IMR-90 (cell line): ENCODE data around the gene AAMP. TPM values are rescaled to one million over a fixed set of nuclear protein-coding genes. Genes with fewer than 3 reads are reported as not detected.

ENCODE experiments used
- ATAC-seq: fragments of 200-7000 bp; cut with Tn5 transposase; 2 replicates; pipeline ENCODE4 v1.9.1; 2020; ENCODE audit warnings: low read depth, mild to moderate bottlenecking, moderate library complexity
- BruUV-seq: library from RNA; stranded (reverse); fragments of 400-500 nt; replicated peaks from 2 replicates; lab custom pipeline; 2021; lab: Mats Ljungman, UMichigan
- CTCF ChIA-PET: fragments of 300-600 bp; formaldehyde crosslinking; extraction: SDS; loops from one replicate; lab custom pipeline; 2021; ENCODE audit warnings: antibody characterized with exemption; lab: Yijun Ruan, JAX
- POLR2A ChIA-PET: fragments of 300-600 bp; sonication (Branson Sonifier 250); formaldehyde crosslinking; loops from one replicate; lab custom pipeline; 2022; ENCODE audit warnings: antibody characterized with exemption; ENCODE audit not compliant: unreplicated experiment; lab: Charles Lee
- DNase-seq: peaks from one replicate; pipeline ENCODE4 v3.0.0; 2013
- H2AFZ ChIP-seq: replicated peaks from 2 replicates; pipeline ENCODE3; 2013; ENCODE audit warnings: low read length, mild to moderate bottlenecking; ENCODE audit not compliant: poor library complexity
- H2AK5ac ChIP-seq: 2 replicates; pipeline ENCODE4 v1.6.1; 2013; ENCODE audit warnings: low read depth, low read length, inconsistent platforms
- H2AK9ac ChIP-seq: replicated peaks from 2 replicates; pipeline ENCODE3; 2013; ENCODE audit warnings: mild to moderate bottlenecking, low read depth, low read length, moderate library complexity; ENCODE audit not compliant: poor library complexity
- H2BK120ac ChIP-seq: 2 replicates; pipeline ENCODE4 v1.6.1; 2013; ENCODE audit warnings: low read depth, low read length, inconsistent platforms
- H2BK15ac ChIP-seq: 3 replicates; pipeline ENCODE4 v1.6.1; 2013; ENCODE audit warnings: low read depth, low read length, inconsistent platforms
- H2BK20ac ChIP-seq: 2 replicates; pipeline ENCODE4 v1.6.1; 2013; ENCODE audit warnings: low read depth, mild to moderate bottlenecking, inconsistent platforms, low read length, moderate library complexity
- H2BK5ac ChIP-seq: 2 replicates; pipeline ENCODE4 v1.6.1; 2013; ENCODE audit warnings: mild to moderate bottlenecking, low read depth, low read length, inconsistent platforms; ENCODE audit not compliant: poor library complexity, severe bottlenecking
- H3K14ac ChIP-seq: replicated peaks from 2 replicates; pipeline ENCODE4 v1.6.1; 2013; ENCODE audit warnings: low read depth, low read length, inconsistent platforms
- H3K18ac ChIP-seq: 2 replicates; pipeline ENCODE4 v1.6.1; 2013; ENCODE audit warnings: low read depth, low read length, control low read depth
- H3K23ac ChIP-seq: 2 replicates; pipeline ENCODE4 v1.6.1; 2013; ENCODE audit warnings: low read depth, low read length, inconsistent platforms
- H3K27ac ChIP-seq: 2 replicates; pipeline ENCODE4 v1.5.1; 2013; ENCODE audit warnings: mild to moderate bottlenecking, control low read depth, low read length; ENCODE audit not compliant: insufficient read depth
- H3K27me3 ChIP-seq: 2 replicates; pipeline ENCODE4 v1.6.1; 2013; ENCODE audit warnings: low read length; ENCODE audit not compliant: control insufficient read depth, insufficient read depth
- H3K36me3 ChIP-seq: 2 replicates; pipeline ENCODE4 v1.6.1; 2013; ENCODE audit warnings: low read length, mixed read lengths; ENCODE audit not compliant: control insufficient read depth, insufficient read depth
- H3K4ac ChIP-seq: 2 replicates; pipeline ENCODE4 v1.6.1; 2013; ENCODE audit warnings: low read depth, low read length, inconsistent platforms
- H3K4me1 ChIP-seq: 2 replicates; pipeline ENCODE4 v1.6.1; 2013; ENCODE audit warnings: low read length, mixed read lengths; ENCODE audit not compliant: control insufficient read depth, insufficient read depth
- H3K4me2 ChIP-seq: 2 replicates; pipeline ENCODE4 v1.6.1; 2013; ENCODE audit warnings: low read depth, mild to moderate bottlenecking, control low read depth, low read length, moderate library complexity
- H3K4me3 ChIP-seq: 2 replicates; pipeline ENCODE4 v1.5.1; 2013; ENCODE audit warnings: low read depth, mild to moderate bottlenecking, control low read depth, low read length, moderate library complexity; ENCODE audit not compliant: insufficient read depth
- H3K56ac ChIP-seq: 2 replicates; pipeline ENCODE4 v1.6.1; 2013; ENCODE audit warnings: low read length, inconsistent platforms; ENCODE audit not compliant: insufficient read depth; ENCODE audit errors: extremely low read depth
- H3K79me1 ChIP-seq, 2 experiments: 2 replicates each; pipeline ENCODE4 v1.6.1; 2013; ENCODE audit warnings: low read length in 2 of 2, inconsistent platforms in 1 of 2, low read depth in 1 of 2
- H3K9ac ChIP-seq: 2 replicates; pipeline ENCODE4 v1.6.1; 2013; ENCODE audit warnings: low read depth, low read length, control low read depth
- H3K9me1 ChIP-seq: 2 replicates; pipeline ENCODE4 v1.6.1; 2013; ENCODE audit warnings: low read length, inconsistent platforms; ENCODE audit not compliant: insufficient read depth
- H3K9me3 ChIP-seq: 2 replicates; pipeline ENCODE4 v1.6.1; 2013; ENCODE audit warnings: low read length; ENCODE audit not compliant: control insufficient read depth, insufficient read depth
- H4K20me1 ChIP-seq: 2 replicates; pipeline ENCODE4 v1.6.1; 2013; ENCODE audit warnings: low read length, inconsistent platforms; ENCODE audit not compliant: insufficient read depth
- H4K5ac ChIP-seq: 2 replicates; pipeline ENCODE4 v1.6.1; 2013; ENCODE audit warnings: mild to moderate bottlenecking, low read depth, low read length, control low read depth
- H4K8ac ChIP-seq, 2 experiments: 2 replicates each; pipeline ENCODE4 v1.6.1; 2013; ENCODE audit warnings: low read depth in 2 of 2, low read length in 2 of 2, control low read depth in 1 of 2, inconsistent platforms in 1 of 2
- H4K91ac ChIP-seq: 2 replicates; pipeline ENCODE4 v1.6.1; 2013; ENCODE audit warnings: low read depth, low read length, inconsistent platforms; ENCODE audit not compliant: insufficient read depth
- BHLHE40 ChIP-seq: fragments of 150-350 bp; IDR thresholded peaks from 2 replicates; pipeline ENCODE4 v1.6.1; 2016; ENCODE audit warnings: mild to moderate bottlenecking, low read depth, low read length
- CEBPB ChIP-seq: IDR thresholded peaks from 2 replicates; pipeline ENCODE4 v1.6.1; 2012; ENCODE audit warnings: low read depth, low read length, improper control_type of control experiment
- ELK1 ChIP-seq: fragments of 150-350 bp; IDR thresholded peaks from 2 replicates; pipeline ENCODE4 v1.6.1; 2016; ENCODE audit warnings: low read depth, mild to moderate bottlenecking, low read length, moderate library complexity, borderline replicate concordance
- FOS ChIP-seq: fragments of 150-350 bp; IDR thresholded peaks from 2 replicates; pipeline ENCODE4 v1.6.1; 2016; ENCODE audit warnings: low read depth, low read length
- MAFK ChIP-seq: IDR thresholded peaks from 2 replicates; pipeline ENCODE4 v1.6.1; 2012; ENCODE audit warnings: low read depth, low read length, improper control_type of control experiment
- MAZ ChIP-seq: IDR thresholded peaks from 2 replicates; pipeline ENCODE4 v1.6.1; 2012; ENCODE audit warnings: low read depth, mild to moderate bottlenecking, low read length, improper control_type of control experiment, moderate library complexity, borderline replicate concordance
- MXI1 ChIP-seq: IDR thresholded peaks from 2 replicates; pipeline ENCODE4 v1.6.1; 2012; ENCODE audit warnings: low read depth, mild to moderate bottlenecking, low read length, moderate library complexity, borderline replicate concordance
- NFE2L2 ChIP-seq: fragments of 150-350 bp; IDR thresholded peaks from 2 replicates; pipeline ENCODE4 v1.6.1; 2016; ENCODE audit warnings: low read depth, mild to moderate bottlenecking, low read length
- POLR2A ChIP-seq: IDR thresholded peaks from 2 replicates; pipeline ENCODE4 v1.6.1; 2012; ENCODE audit warnings: mild to moderate bottlenecking, low read depth, low read length
- RAD21 ChIP-seq: IDR thresholded peaks from 2 replicates; pipeline ENCODE4 v1.6.1; 2012; ENCODE audit warnings: low read length, improper control_type of control experiment
- SMC3 ChIP-seq: fragments of 150-350 bp; IDR thresholded peaks from 2 replicates; pipeline ENCODE4 v1.6.1; 2016; ENCODE audit warnings: low read depth, mild to moderate bottlenecking, antibody characterized with exemption, low read length, moderate library complexity
- USF2 ChIP-seq: fragments of 150-350 bp; IDR thresholded peaks from 2 replicates; pipeline ENCODE4 v1.6.1; 2017; ENCODE audit warnings: mild to moderate bottlenecking, antibody characterized with exemption, low read length, low read depth
- WGBS, 2 experiments: methylation state at CpG; one replicate each; pipeline versions ENCODE4 v1.1.5 to v1.1.7; 2013; ENCODE audit warnings: missing lambda C conversion rate in 2 of 2; ENCODE audit not compliant: insufficient read length in 1 of 2; ENCODE audit errors: extremely low coverage in 2 of 2; 5-methylcytosine and 5-hydroxymethylcytosine counted together
- dilution Hi-C: fragments of 300-500 bp; cut with HindIII; formaldehyde crosslinking; loops from one replicate; pipeline ENCODE4 v1.14.3; 2018; ENCODE audit warnings: low sequenced_read_pairs; ENCODE audit not compliant: unreplicated experiment
- in situ Hi-C: fragments of 300-500 bp; cut with MboI; formaldehyde crosslinking; loops from 3 replicates; pipeline ENCODE4 v1.14.3; 2019; ENCODE audit warnings: low sequenced_read_pairs, inconsistent platforms, mixed read lengths
- intact Hi-C: fragments of 100-400 bp; cut with micrococcal nuclease; formaldehyde crosslinking; loops from 2 replicates; pipeline ENCODE4 v1.10.0; 2022
- polyA plus RNA-seq, 3 experiments: library from polyadenylated mRNA; depleted of rRNA; stranded (reverse); fragments of >200 nt; gene quantifications; 2 replicates each; pipeline ENCODE4 v1.2.3, GENCODE V29; 2012; ENCODE audit warnings: low replicate concordance in 1 of 3
- total RNA-seq: library from RNA; depleted of rRNA; stranded (reverse); fragments of >200 nt; gene quantifications from 2 replicates; pipeline ENCODE4 v1.2.3, GENCODE V29; 2012

The AAMP gene
- total and polyA plus RNA-seq, 2 of the 4 experiments (the other 2 are of a cell fraction), result 104 to 112 TPM

GRCh38 chr2:218260166-218260565 lies 9.8 kb downstream of the AAMP start:
- H3K4me1 ChIP-seq, result peaks cover 12% of the 10 kb centered on the region
- in situ Hi-C loops, result no loop called here
- no TSS peak for BruUV-seq

More at GRCh38 chr2:218260166-218260565, 9.8 kb downstream of the AAMP start:
- H3K56ac ChIP-seq, result no peak overlapping the region
- H2AK5ac ChIP-seq, result no peak overlapping the region
- DNase-seq (no peak), ATAC-seq (no peak)
- H4K91ac ChIP-seq, result no peak overlapping the region
- H2BK5ac ChIP-seq, result no peak overlapping the region
- no peak overlapping the region for H4K8ac ChIP-seq
- WGBS, 2 experiments, result 100% methylated on average over 1 of the region's 5 CpGs; no CpG with 5 or more reads in 1 of the 2 experiments
- H2AFZ ChIP-seq, result no peak overlapping the region
- H3K18ac ChIP-seq, result no peak overlapping the region
- peak overlapping the region; percentile 15 for H2AK9ac ChIP-seq
- H2BK20ac ChIP-seq, result no peak overlapping the region
- no peaks in the 10 kb centered on the region for H3K9me3 ChIP-seq
- ChIA-PET POLR2A (no interaction called here), CTCF (no interaction called here)
- no peak overlapping the region for H3K4me2 ChIP-seq
- no peak overlapping the region for H3K14ac ChIP-seq
- no peak overlapping the region for H4K5ac ChIP-seq
- H4K20me1 ChIP-seq, result peaks cover 8% of the 10 kb centered on the region; the same call in 1 of the 2 replicates
- H3K9me1 ChIP-seq, result no peaks in the 10 kb centered on the region; the same call in 1 of the 2 replicates
- H3K27ac ChIP-seq, result no peak overlapping the region
- H2BK15ac ChIP-seq, result no peak overlapping the region
- intact Hi-C loops (no loop called here), dilution Hi-C loops (no loop called here)
- H3K4me3 ChIP-seq, result no peak overlapping the region
- peaks cover 0 to 3% of the 10 kb centered on the region in 2 experiments; a peak in 2 of 4 replicates for H3K79me1 ChIP-seq
- H3K4ac ChIP-seq, result peak overlapping the region; percentile 17; the same call in 1 of the 2 replicates
- H3K23ac ChIP-seq, result no peak overlapping the region
- H3K36me3 ChIP-seq, result peaks cover 25% of the 10 kb centered on the region
- H3K9ac ChIP-seq, result no peak overlapping the region
- no peak overlapping the region for H2BK120ac ChIP-seq
- TF ChIP-seq POLR2A (no peak), RAD21 (no peak), ELK1 (no peak), MXI1 (no peak), CEBPB (no peak), FOS (no peak), SMC3 (no peak), NFE2L2 (no peak), MAFK (no peak), MAZ (no peak), USF2 (no peak), BHLHE40 (no peak)
- no peaks in the 10 kb centered on the region for H3K27me3 ChIP-seq
